H1 (cell line): ENCODE data around the gene PRCP. TPM values are rescaled to one million over a fixed set of nuclear protein-coding genes. Genes with fewer than 3 reads are reported as not detected.

Experiments
- CTCF ChIA-PET: fragments of 300-600 bp; sonication (Branson Sonifier 250); formaldehyde crosslinking; loops from one replicate; lab custom pipeline; 2021; ENCODE audit not compliant: partially characterized antibody; lab: Charles Lee
- POLR2A ChIA-PET: fragments of 300-600 bp; sonication (Branson Sonifier 250); formaldehyde crosslinking; loops from one replicate; lab custom pipeline; 2021; ENCODE audit warnings: inconsistent platforms; ENCODE audit not compliant: partially characterized antibody; lab: Charles Lee
- DNase-seq, 2 experiments: peaks; one replicate each; pipeline versions ENCODE4 v3.0.0 to v3.0.0-alpha.2; 2010 to 2022; ENCODE audit warnings: low spot score in 2 of 2, low read depth in 1 of 2, mixed read lengths in 1 of 2
- FAIRE-seq: peaks from 2 replicates; lab custom pipeline; 2011; peaks lifted over from hg19 to GRCh38; lab: Jason Lieb, UNC
- H2AFZ ChIP-seq: 2 replicates; pipeline ENCODE4 v1.8.1; 2012; ENCODE audit warnings: low read length, inconsistent platforms
- H2AK5ac ChIP-seq: 2 replicates; pipeline ENCODE4 v1.6.1; 2013; ENCODE audit warnings: low read depth, low read length
- H2BK120ac ChIP-seq: replicated peaks from 2 replicates; pipeline ENCODE3; 2013; ENCODE audit warnings: low read depth, low read length, inconsistent platforms
- H2BK12ac ChIP-seq: 2 replicates; pipeline ENCODE4 v1.6.1; 2013; ENCODE audit warnings: low read depth, low read length
- H2BK15ac ChIP-seq: 2 replicates; pipeline ENCODE4 v1.6.1; 2013; ENCODE audit warnings: low read length
- H2BK20ac ChIP-seq: 2 replicates; pipeline ENCODE4 v1.6.1; 2013; ENCODE audit warnings: low read length
- H2BK5ac ChIP-seq: 2 replicates; pipeline ENCODE4 v1.6.1; 2013; ENCODE audit warnings: low read depth, low read length
- H3K14ac ChIP-seq: 2 replicates; pipeline ENCODE4 v1.6.1; 2013; ENCODE audit warnings: inconsistent platforms; ENCODE audit not compliant: insufficient read length
- H3K18ac ChIP-seq: 2 replicates; pipeline ENCODE4 v1.6.1; 2013; ENCODE audit warnings: low read length; ENCODE audit errors: extremely low read depth
- H3K23ac ChIP-seq: 2 replicates; pipeline ENCODE4 v1.6.1; 2013; ENCODE audit warnings: inconsistent platforms; ENCODE audit not compliant: insufficient read length
- H3K23me2 ChIP-seq: 2 replicates; pipeline ENCODE4 v1.6.1; 2013; ENCODE audit warnings: low read depth, low read length
- H3K27ac ChIP-seq: 2 replicates; pipeline ENCODE4 v1.6.1; 2011; ENCODE audit warnings: low read depth, low read length, inconsistent platforms
- H3K27me3 ChIP-seq, 4 experiments: replicated peaks in 1 of 4; 1 replicate in 1 of 4; 2 replicates in 3 of 4; pipeline versions ENCODE4 v1.6.1 to v1.8.1; 2011 to 2013; ENCODE audit warnings: low read length in 3 of 4, mild to moderate bottlenecking in 3 of 4, inconsistent platforms in 2 of 4, mixed read lengths in 2 of 4, moderate library complexity in 1 of 4; ENCODE audit not compliant: control insufficient read depth in 3 of 4, insufficient read depth in 3 of 4; ENCODE audit errors: extremely low read depth in 1 of 4
- H3K36me3 ChIP-seq, 4 experiments: 2 replicates each; pipeline versions ENCODE4 v1.6.1 to v1.8.1; 2011 to 2013; ENCODE audit warnings: mild to moderate bottlenecking in 4 of 4, low read length in 3 of 4, moderate library complexity in 2 of 4, control low read depth in 1 of 4, inconsistent platforms in 1 of 4; ENCODE audit not compliant: insufficient read depth in 4 of 4, control insufficient read depth in 2 of 4
- H3K4ac ChIP-seq: replicated peaks from 2 replicates; pipeline ENCODE3; 2013; ENCODE audit warnings: low read length, low read depth, mixed read lengths, inconsistent platforms; ENCODE audit not compliant: insufficient read length
- H3K4me1 ChIP-seq, 4 experiments: replicated peaks in 1 of 4; 1 replicate in 1 of 4; 2 replicates in 3 of 4; pipeline versions ENCODE4 v1.6.1 to v1.8.1; 2011 to 2013; ENCODE audit warnings: low read length in 3 of 4, inconsistent platforms in 2 of 4, mixed read lengths in 1 of 4; ENCODE audit not compliant: insufficient read depth in 4 of 4, control insufficient read depth in 3 of 4
- H3K4me2 ChIP-seq, 2 experiments: 2 replicates each; pipeline versions ENCODE4 v1.6.1 to v1.8.1; 2011 to 2013; ENCODE audit warnings: low read depth in 2 of 2, low read length in 2 of 2, control low read depth in 1 of 2, inconsistent platforms in 1 of 2, mild to moderate bottlenecking in 1 of 2; ENCODE audit not compliant: insufficient read depth in 1 of 2
- H3K4me3 ChIP-seq, 4 experiments: fragments of 200-600, 300-600 bp in 1 of 4; sonication (generic), shearing (Covaris generic), sonication (Bioruptor Twin) in 1 of 4; 2 replicates each; pipeline versions ENCODE4 v1.5.1 to v1.8.1; 2011 to 2016; ENCODE audit warnings: low read length in 4 of 4, low read depth in 3 of 4, control low read depth in 2 of 4, inconsistent platforms in 2 of 4, mild to moderate bottlenecking in 2 of 4, mixed read lengths in 1 of 4, moderate library complexity in 1 of 4; ENCODE audit not compliant: insufficient read depth in 2 of 4; ENCODE audit errors: extremely low read depth in 1 of 4
- H3K56ac ChIP-seq: replicated peaks from 2 replicates; pipeline ENCODE3; 2013; ENCODE audit warnings: low read depth, mild to moderate bottlenecking, mixed read lengths, low read length, inconsistent platforms; ENCODE audit not compliant: insufficient read length
- H3K79me1 ChIP-seq: 2 replicates; pipeline ENCODE4 v1.6.1; 2013; ENCODE audit warnings: low read depth, low read length, control low read depth
- H3K79me2 ChIP-seq, 2 experiments: 2 replicates each; pipeline versions ENCODE4 v1.6.1 to v1.8.1; 2012 to 2013; ENCODE audit warnings: low read length in 2 of 2, mild to moderate bottlenecking in 2 of 2, inconsistent platforms in 1 of 2; ENCODE audit not compliant: insufficient read depth in 2 of 2, control insufficient read depth in 1 of 2
- H3K9ac ChIP-seq, 4 experiments: replicated peaks in 1 of 4; 1 replicate in 1 of 4; 2 replicates in 3 of 4; pipeline versions ENCODE4 v1.6.1 to v1.8.1; 2011 to 2013; ENCODE audit warnings: low read depth in 3 of 4, low read length in 3 of 4, control low read depth in 2 of 4, mild to moderate bottlenecking in 2 of 4, moderate library complexity in 2 of 4, inconsistent platforms in 1 of 4; ENCODE audit errors: extremely low read depth in 1 of 4
- H3K9me3 ChIP-seq, 2 experiments: 2 replicates each; pipeline versions ENCODE4 v1.6.1 to v1.8.1; 2012 to 2013; ENCODE audit warnings: mild to moderate bottlenecking in 2 of 2, moderate library complexity in 2 of 2, control low read depth in 1 of 2, inconsistent platforms in 1 of 2, low read depth in 1 of 2, low read length in 1 of 2, mixed read lengths in 1 of 2; ENCODE audit not compliant: insufficient read depth in 2 of 2
- H4K20me1 ChIP-seq, 2 experiments: replicated peaks in 1 of 2; 2 replicates each; pipeline versions ENCODE3 to v1.8.1; 2011 to 2013; ENCODE audit warnings: inconsistent platforms in 2 of 2, low read length in 2 of 2, mild to moderate bottlenecking in 1 of 2; ENCODE audit not compliant: insufficient read depth in 2 of 2, control insufficient read depth in 1 of 2
- H4K5ac ChIP-seq: 2 replicates; pipeline ENCODE4 v1.6.1; 2013; ENCODE audit warnings: low read length, low read depth, mixed read lengths, inconsistent platforms; ENCODE audit not compliant: insufficient read length
- H4K8ac ChIP-seq: 2 replicates; pipeline ENCODE4 v1.8.0; 2013; ENCODE audit warnings: mild to moderate bottlenecking, moderate library complexity, low read length, inconsistent platforms; ENCODE audit not compliant: insufficient read depth; ENCODE audit errors: extremely low read depth
- H4K91ac ChIP-seq: replicated peaks from 2 replicates; pipeline ENCODE3; 2013; ENCODE audit warnings: low read length, mixed read lengths, inconsistent platforms; ENCODE audit not compliant: insufficient read length
- CEBPB ChIP-seq: IDR thresholded peaks from 2 replicates; pipeline ENCODE4 v1.6.1; 2012; ENCODE audit warnings: low read depth, low read length
- EP300 ChIP-seq, 2 experiments: IDR thresholded peaks; 1 replicate in 1 of 2; 2 replicates in 1 of 2; pipeline ENCODE4 v1.6.1; 2011 to 2012; ENCODE audit warnings: low read depth in 2 of 2, low read length in 2 of 2, mild to moderate bottlenecking in 2 of 2, borderline replicate concordance in 1 of 2, inconsistent platforms in 1 of 2, moderate library complexity in 1 of 2
- GTF2F1 ChIP-seq: IDR thresholded peaks from 2 replicates; pipeline ENCODE4 v1.6.1; 2012; ENCODE audit warnings: low read depth, low read length, improper control_type of control experiment, borderline replicate concordance
- SUZ12 ChIP-seq: fragments of 200-600 bp; sonication (generic); IDR thresholded peaks from 2 replicates; pipeline ENCODE4 v1.6.1; 2012; ENCODE audit warnings: mild to moderate bottlenecking, inconsistent platforms, low read length, moderate library complexity, mixed read lengths
- TAF7 ChIP-seq: optimal IDR thresholded peaks from 2 replicates; pipeline ENCODE3; 2011; ENCODE audit warnings: low read depth, mild to moderate bottlenecking, inconsistent platforms, low read length, moderate library complexity, borderline replicate concordance
- WGBS, 2 experiments: shearing (Covaris generic) in 1 of 2; methylation state at CpG; one replicate each; pipeline versions ENCODE4 v1.1.6 to v1.1.7; 2013 to 2015; ENCODE audit warnings: low lambda C conversion rate in 2 of 2, mixed read lengths in 2 of 2, inconsistent platforms in 1 of 2, low coverage in 1 of 2, missing lambda C conversion rate in 1 of 2; ENCODE audit not compliant: insufficient replicate concordance in 2 of 2, insufficient coverage in 1 of 2, insufficient read length in 1 of 2; ENCODE audit errors: extremely low coverage in 1 of 2, missing lambda C conversion rate in 1 of 2; 5-methylcytosine and 5-hydroxymethylcytosine counted together
- polyA plus RNA-seq, 7 experiments: library from polyadenylated mRNA; depleted of rRNA in 3 of 7; stranded (reverse) in 5 of 7; unstranded in 2 of 7; fragments of >200 nt in 5 of 7; fragments of 200-250 nt in 2 of 7; gene quantifications; 1 replicate in 5 of 7; 2 replicates in 1 of 7; 4 replicates in 1 of 7; pipeline versions ENCODE4 v1.2.1 to v1.2.3, GENCODE V29; 2011 to 2013; ENCODE audit warnings: missing spikeins in 2 of 7, mixed read lengths in 2 of 7
- total RNA-seq: library from RNA; stranded (reverse); fragmentation: NEBNext Ultra II Directional; extraction: Animal tissue kit (Norgen Biotek cat#: 25700); gene quantifications from 2 replicates; pipeline ENCODE4 v1.2.1, GENCODE V29; 2021

Gene PRCP
- total and polyA plus RNA-seq, 2 of the 8 experiments (the other 6 are each of a cell fraction or from before 2014, with no cell fraction given) = 63.8 to 84.4 TPM

DNA sequence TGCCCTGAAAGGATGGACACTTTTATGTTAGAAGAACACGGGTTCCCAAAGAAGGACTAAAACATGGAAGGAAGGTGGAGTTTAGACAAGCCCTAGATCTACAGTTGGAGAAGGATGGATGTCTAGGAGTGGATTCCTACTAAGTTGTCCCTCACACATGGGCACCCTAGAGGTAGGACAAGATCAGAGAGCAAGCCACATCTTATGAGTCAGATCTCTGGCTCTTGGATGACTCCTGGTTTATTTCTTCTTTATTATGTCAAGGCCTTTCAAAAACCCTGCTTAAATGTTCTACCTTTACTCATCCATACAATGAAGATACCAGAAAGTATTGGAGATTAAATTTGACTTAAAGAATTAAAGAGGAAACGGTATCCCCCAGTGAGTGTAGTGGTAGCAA lies 34.4 kb downstream of the PRCP start:
- no peak overlapping the region for H4K91ac ChIP-seq
- no peaks in the 10 kb centered on the region for H3K23me2 ChIP-seq
- H2AFZ ChIP-seq = no peak overlapping the region
- peaks cover 0 to 2% of the 10 kb centered on the region in 2 experiments for H4K20me1 ChIP-seq
- no peak overlapping the region for H3K18ac ChIP-seq
- no peak overlapping the region for H2AK5ac ChIP-seq
- ChIA-PET POLR2A (interaction anchor here (1.1 kb wide), 1 partner anchor 36 kb away, joined by 3 read pairs; the partner anchor contains the start of gene DDIAS), CTCF (interaction anchor here (0.8 to 6.8 kb wide), 10 partner anchors 13 to 170 kb away, joined by 3 to 82 read pairs (median 9); partner anchors contain the start of genes DDIAS and PRCP)
- no peak overlapping the region for H4K8ac ChIP-seq
- no peak for FAIRE-seq
- H3K4me2 ChIP-seq = no peak overlapping the region
- TF ChIP-seq EP300 (IDR thresholded peaks at IDR 0.05; ENCODE audit: borderline replicate concordance in 1 of 2, low read depth in 2 of 2, low read length in 2 of 2) (no peak), TAF7 (no peak), GTF2F1 (no peak), CEBPB (no peak), SUZ12 (no peak)
- DNase-seq = no peak
- no peak overlapping the region for H2BK15ac ChIP-seq
- H2BK5ac ChIP-seq = no peak overlapping the region
- H3K27me3 ChIP-seq = no peaks in the 10 kb centered on the region
- WGBS, 2 experiments = 84% methylated on average over 2 of the region's 2 CpGs; no CpG with 5 or more reads in 1 of the 2 experiments
- no peaks in the 10 kb centered on the region for H3K79me1 ChIP-seq
- no peaks in the 10 kb centered on the region for H3K9me3 ChIP-seq
- H3K4me1 ChIP-seq = peaks cover 0 to 3% (median 0%) of the 10 kb centered on the region in 4 experiments; a peak in 1 of 7 replicates
- H3K27ac ChIP-seq = no peak overlapping the region
- no peak overlapping the region for H3K9ac ChIP-seq
- H3K56ac ChIP-seq = no peak overlapping the region
- H2BK120ac ChIP-seq = no peak overlapping the region
- no peak overlapping the region for H3K14ac ChIP-seq
- no peak overlapping the region for H3K23ac ChIP-seq
- H2BK20ac ChIP-seq = no peak overlapping the region
- no peaks in the 10 kb centered on the region for H3K79me2 ChIP-seq
- no peak overlapping the region for H3K4me3 ChIP-seq
- H3K36me3 ChIP-seq = no peaks in the 10 kb centered on the region
- H2BK12ac ChIP-seq = no peak overlapping the region
- no peak overlapping the region for H3K4ac ChIP-seq
- no peak overlapping the region for H4K5ac ChIP-seq
